ENCODE data around the gene MEI4.

The MEI4 gene

DNA sequence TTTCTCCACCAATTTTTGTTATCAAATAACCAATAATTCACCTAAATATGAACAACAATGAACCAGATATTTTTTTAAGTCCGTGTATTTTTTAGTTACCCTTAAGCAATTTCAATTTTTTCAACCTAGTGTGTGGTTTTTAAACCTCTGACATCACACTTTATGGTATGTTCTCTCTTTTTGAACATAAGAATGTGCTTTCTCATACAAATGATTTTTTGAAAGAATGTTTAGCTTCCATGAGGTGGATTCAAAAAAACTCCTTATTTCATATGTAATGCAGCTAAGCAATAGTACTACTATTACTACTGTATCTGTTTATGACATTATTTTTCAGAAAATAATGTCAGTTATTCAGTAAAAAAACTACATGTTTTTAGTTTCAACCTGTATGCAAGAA is 19.4 kb upstream of the MEI4 start:
- H3K9me3 ChIP-seq (ENCODE audit: insufficient read depth, low read depth, low read length): no peaks in the 10 kb centered on the region
- no peak overlapping the region for H3K4me3 ChIP-seq (ENCODE audit: low read length, poor library complexity, severe bottlenecking)
- H3K27me3 ChIP-seq (ENCODE audit: insufficient read depth, low read length, poor library complexity, severe bottlenecking): no peaks in the 10 kb centered on the region
- no peaks in the 10 kb centered on the region for H4K20me1 ChIP-seq (ENCODE audit: insufficient read depth, low read length, poor library complexity, severe bottlenecking)
- H3K79me2 ChIP-seq (ENCODE audit: insufficient read depth, low read length): no peaks in the 10 kb centered on the region
- no peak for TF ChIP-seq EZH2phosphoT487 (IDR thresholded peaks at IDR 0.05; ENCODE audit: borderline replicate concordance)
- TF ChIP-seq, protein P1, sequence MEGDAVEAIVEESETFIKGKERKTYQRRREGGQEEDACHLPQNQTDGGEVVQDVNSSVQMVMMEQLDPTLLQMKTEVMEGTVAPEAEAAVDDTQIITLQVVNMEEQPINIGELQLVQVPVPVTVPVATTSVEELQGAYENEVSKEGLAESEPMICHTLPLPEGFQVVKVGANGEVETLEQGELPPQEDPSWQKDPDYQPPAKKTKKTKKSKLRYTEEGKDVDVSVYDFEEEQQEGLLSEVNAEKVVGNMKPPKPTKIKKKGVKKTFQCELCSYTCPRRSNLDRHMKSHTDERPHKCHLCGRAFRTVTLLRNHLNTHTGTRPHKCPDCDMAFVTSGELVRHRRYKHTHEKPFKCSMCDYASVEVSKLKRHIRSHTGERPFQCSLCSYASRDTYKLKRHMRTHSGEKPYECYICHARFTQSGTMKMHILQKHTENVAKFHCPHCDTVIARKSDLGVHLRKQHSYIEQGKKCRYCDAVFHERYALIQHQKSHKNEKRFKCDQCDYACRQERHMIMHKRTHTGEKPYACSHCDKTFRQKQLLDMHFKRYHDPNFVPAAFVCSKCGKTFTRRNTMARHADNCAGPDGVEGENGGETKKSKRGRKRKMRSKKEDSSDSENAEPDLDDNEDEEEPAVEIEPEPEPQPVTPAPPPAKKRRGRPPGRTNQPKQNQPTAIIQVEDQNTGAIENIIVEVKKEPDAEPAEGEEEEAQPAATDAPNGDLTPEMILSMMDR (conservative IDR thresholded peaks at IDR 0.05; ENCODE audit: low read length): no peak
- H3F3A ChIP-seq (ENCODE audit: low read depth): no peaks in the 10 kb centered on the region
- H3K4me2 ChIP-seq (ENCODE audit: low read depth, low read length, poor library complexity, severe bottlenecking): no peak overlapping the region
- no peaks in the 10 kb centered on the region for H3K4me1 ChIP-seq (ENCODE audit: insufficient read depth, low read length, poor library complexity, severe bottlenecking)
- H3K9ac ChIP-seq (ENCODE audit: low read depth, low read length, poor library complexity, severe bottlenecking): no peak overlapping the region
- H3K36me3 ChIP-seq (ENCODE audit: insufficient read depth, low read length): no peaks in the 10 kb centered on the region
- no peaks in the 10 kb centered on the region for H3K9me2 ChIP-seq (replicated peaks; ENCODE audit: low read depth, low read length)
- H2AFZ ChIP-seq (ENCODE audit: low read length): no peak overlapping the region

DNA sequence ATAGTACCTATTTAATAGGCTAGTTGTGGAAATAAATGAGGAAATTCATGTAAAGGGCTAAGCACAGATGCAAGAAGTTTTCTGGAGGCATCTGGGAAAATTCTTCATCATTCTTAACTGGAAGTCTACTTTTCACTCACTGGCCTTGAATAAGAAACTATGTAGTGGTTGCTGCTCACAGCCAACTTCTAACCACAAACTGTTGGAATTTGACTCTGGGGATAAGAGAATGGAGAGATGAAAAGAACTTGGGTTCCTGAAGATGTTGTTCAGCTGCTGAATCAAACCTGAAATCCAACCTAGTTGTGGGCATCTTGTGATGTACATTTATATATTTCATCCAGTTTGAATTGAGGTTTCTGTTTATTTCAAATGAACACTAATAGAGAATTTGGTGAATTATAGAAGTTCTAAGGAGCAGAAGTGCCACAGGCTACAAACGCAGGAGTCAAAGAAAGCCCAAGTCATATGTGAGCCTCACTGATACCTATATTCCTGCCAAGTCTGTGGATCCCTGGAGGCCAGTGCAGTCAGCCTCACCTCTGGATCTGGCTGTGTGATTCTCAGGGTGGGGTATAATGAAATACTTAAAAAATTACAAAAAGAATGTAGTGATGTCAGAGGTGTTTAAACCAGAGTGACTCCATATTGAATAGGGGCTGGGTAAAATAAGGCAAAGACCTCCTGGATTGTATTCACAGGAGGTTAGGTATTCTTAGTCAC is 18.7 kb upstream of the MEI4 start:
- no peaks in the 10 kb centered on the region for H3K27me3 ChIP-seq (ENCODE audit: insufficient read depth, low read length, poor library complexity, severe bottlenecking)
- H2AFZ ChIP-seq (ENCODE audit: low read length): no peak overlapping the region
- H4K20me1 ChIP-seq (ENCODE audit: insufficient read depth, low read length, poor library complexity, severe bottlenecking): no peaks in the 10 kb centered on the region
- no peak overlapping the region for H3K4me3 ChIP-seq (ENCODE audit: low read length, poor library complexity, severe bottlenecking)
- H3K9ac ChIP-seq (ENCODE audit: low read depth, low read length, poor library complexity, severe bottlenecking): no peak overlapping the region
- no peak overlapping the region for H3K4me2 ChIP-seq (ENCODE audit: low read depth, low read length, poor library complexity, severe bottlenecking)
- no peaks in the 10 kb centered on the region for H3K79me2 ChIP-seq (ENCODE audit: insufficient read depth, low read length)
- no peaks in the 10 kb centered on the region for H3K4me1 ChIP-seq (ENCODE audit: insufficient read depth, low read length, poor library complexity, severe bottlenecking)
- H3K36me3 ChIP-seq (ENCODE audit: insufficient read depth, low read length): no peaks in the 10 kb centered on the region
- TF ChIP-seq, protein P1 (conservative IDR thresholded peaks at IDR 0.05; ENCODE audit: low read length): no peak
- TF ChIP-seq EZH2phosphoT487 (IDR thresholded peaks at IDR 0.05; ENCODE audit: borderline replicate concordance): no peak
- no peaks in the 10 kb centered on the region for H3F3A ChIP-seq (ENCODE audit: low read depth)
- H3K9me2 ChIP-seq (replicated peaks; ENCODE audit: low read depth, low read length): no peaks in the 10 kb centered on the region
- H3K9me3 ChIP-seq (ENCODE audit: insufficient read depth, low read depth, low read length): no peaks in the 10 kb centered on the region

DNA sequence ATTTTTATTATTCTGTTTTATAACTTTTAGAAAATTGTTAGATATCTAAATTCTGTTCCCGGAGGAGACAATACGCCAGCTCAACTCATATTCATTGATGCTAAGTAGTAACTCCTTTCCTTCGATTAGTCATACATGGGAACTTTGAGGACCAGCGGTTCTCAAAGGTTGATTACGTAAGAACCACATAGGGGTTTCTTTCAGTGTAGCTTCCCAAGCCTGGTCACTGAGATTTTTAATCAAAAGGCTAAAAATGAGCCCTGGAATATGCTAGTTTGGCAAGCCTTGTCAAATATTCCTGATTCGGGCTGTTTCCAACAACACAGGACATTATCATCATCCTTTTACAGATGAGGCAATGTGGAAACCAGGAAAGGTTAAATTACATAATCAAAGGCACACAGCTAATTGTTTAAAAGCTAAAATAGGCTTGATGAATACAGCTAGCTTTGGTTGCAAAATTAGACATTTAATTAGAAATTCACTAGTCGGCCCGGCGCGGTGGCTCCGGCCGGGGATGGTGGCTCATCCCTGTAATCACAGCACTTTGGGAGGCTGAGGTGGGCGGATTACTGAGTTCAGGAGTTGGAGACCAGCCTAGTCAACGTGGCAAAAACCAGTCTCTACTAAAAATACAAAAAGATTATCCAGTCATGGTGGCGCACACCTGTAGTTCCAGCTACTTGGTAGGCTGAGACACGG is 14.6 kb upstream of the MEI4 start:
- H3K4me1 ChIP-seq (ENCODE audit: insufficient read depth, low read length, poor library complexity, severe bottlenecking): no peaks in the 10 kb centered on the region
- no peak overlapping the region for H3K4me2 ChIP-seq (ENCODE audit: low read depth, low read length, poor library complexity, severe bottlenecking)
- H3K79me2 ChIP-seq (ENCODE audit: insufficient read depth, low read length): no peaks in the 10 kb centered on the region
- no peak overlapping the region for H3K9ac ChIP-seq (ENCODE audit: low read depth, low read length, poor library complexity, severe bottlenecking)
- H3F3A ChIP-seq (ENCODE audit: low read depth): no peaks in the 10 kb centered on the region
- H2AFZ ChIP-seq (ENCODE audit: low read length): no peak overlapping the region
- H3K9me2 ChIP-seq (replicated peaks; ENCODE audit: low read depth, low read length): no peaks in the 10 kb centered on the region
- TF ChIP-seq, protein P1 (conservative IDR thresholded peaks at IDR 0.05; ENCODE audit: low read length): no peak
- no peak for TF ChIP-seq EZH2phosphoT487 (IDR thresholded peaks at IDR 0.05; ENCODE audit: borderline replicate concordance)
- H3K9me3 ChIP-seq (ENCODE audit: insufficient read depth, low read depth, low read length): no peaks in the 10 kb centered on the region
- no peaks in the 10 kb centered on the region for H3K36me3 ChIP-seq (ENCODE audit: insufficient read depth, low read length)
- no peaks in the 10 kb centered on the region for H4K20me1 ChIP-seq (ENCODE audit: insufficient read depth, low read length, poor library complexity, severe bottlenecking)
- no peaks in the 10 kb centered on the region for H3K27me3 ChIP-seq (ENCODE audit: insufficient read depth, low read length, poor library complexity, severe bottlenecking)
- H3K4me3 ChIP-seq (ENCODE audit: low read length, poor library complexity, severe bottlenecking): no peak overlapping the region
